ENCODE data around the gene MAGED4.

DNA sequence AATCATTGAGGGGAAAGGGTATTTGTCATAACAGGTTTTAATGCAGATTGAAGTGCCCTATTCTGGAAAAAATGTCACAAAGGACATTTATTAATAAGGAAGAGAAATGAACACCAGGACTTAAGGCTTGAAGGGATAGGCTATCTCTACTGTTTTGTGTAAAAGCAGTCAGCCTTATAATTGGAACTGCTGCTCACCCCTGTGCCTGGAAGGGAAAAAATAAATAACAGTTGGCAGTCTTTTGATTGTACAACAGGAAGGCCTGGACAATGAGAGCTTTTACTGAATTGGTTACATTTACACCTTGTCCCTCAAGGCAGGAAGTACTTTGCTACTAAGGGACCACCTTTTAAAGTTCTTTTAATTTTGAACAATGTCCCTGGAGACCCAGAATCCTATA lies 17.8 kb upstream of the MAGED4 start:
- TF ChIP-seq, protein P1, sequence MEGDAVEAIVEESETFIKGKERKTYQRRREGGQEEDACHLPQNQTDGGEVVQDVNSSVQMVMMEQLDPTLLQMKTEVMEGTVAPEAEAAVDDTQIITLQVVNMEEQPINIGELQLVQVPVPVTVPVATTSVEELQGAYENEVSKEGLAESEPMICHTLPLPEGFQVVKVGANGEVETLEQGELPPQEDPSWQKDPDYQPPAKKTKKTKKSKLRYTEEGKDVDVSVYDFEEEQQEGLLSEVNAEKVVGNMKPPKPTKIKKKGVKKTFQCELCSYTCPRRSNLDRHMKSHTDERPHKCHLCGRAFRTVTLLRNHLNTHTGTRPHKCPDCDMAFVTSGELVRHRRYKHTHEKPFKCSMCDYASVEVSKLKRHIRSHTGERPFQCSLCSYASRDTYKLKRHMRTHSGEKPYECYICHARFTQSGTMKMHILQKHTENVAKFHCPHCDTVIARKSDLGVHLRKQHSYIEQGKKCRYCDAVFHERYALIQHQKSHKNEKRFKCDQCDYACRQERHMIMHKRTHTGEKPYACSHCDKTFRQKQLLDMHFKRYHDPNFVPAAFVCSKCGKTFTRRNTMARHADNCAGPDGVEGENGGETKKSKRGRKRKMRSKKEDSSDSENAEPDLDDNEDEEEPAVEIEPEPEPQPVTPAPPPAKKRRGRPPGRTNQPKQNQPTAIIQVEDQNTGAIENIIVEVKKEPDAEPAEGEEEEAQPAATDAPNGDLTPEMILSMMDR (IDR thresholded peaks at IDR 0.05; ENCODE audit: low read length): no peak
- no peak for TF ChIP-seq EZH2 (IDR thresholded peaks at IDR 0.05; ENCODE audit: borderline replicate concordance, low read length)
